Measurements from ENCODE around the gene ALDH3B2. TPM values are rescaled to one million over a fixed set of nuclear protein-coding genes. Genes with fewer than 3 reads are reported as not detected.
A peak's percentile ranks its signal among the peaks of the same experiment; 100 is the strongest.

The ALDH3B2 gene
- total RNA-seq, 1 experiment from 2014 or later: not detected

DNA sequence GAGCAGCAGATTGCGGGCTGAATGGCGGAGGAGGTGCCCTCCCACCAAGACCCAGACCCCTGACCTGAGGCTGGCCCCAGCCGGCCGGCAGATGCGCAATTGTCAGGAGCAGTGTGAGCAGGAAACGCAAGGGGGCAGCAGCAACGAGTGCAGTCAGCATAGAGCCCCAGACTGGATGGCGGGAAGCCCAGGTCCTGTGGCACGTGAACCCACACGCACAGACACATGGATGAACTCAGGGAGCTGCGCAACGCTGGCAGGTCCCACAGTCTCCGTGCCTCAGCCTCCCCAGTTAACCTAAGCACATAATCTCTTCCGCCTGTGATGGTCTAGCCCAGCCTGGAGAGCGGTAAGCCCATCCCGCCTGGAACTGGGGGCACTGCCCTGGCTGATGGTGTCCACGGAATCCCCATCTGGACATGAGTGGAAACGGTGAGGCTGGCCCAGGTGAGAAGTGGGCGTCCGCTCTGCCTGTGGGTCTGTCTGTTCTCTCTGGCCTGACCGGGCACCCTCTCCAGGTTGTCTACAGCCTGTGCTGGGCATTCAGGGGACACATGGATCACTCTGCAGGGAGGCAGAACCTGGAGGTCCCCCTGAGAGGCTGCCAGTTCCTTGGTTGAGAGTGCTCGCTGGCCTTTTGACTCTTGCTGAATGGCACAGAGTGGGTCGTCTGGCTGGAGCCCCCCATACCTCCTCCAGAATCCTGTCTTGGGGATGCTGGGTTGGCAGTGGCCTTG lies 34.2 kb downstream of the ALDH3B2 start:
- Histone ChIP-seq H2AK5ac (ENCODE audit: insufficient read length, low read length) (no peak overlapping the region), H2BK5ac (ENCODE audit: insufficient read length, low read length) (no peak overlapping the region), H4K91ac (ENCODE audit: insufficient read length, low read depth, low read length) (no peak overlapping the region), H3K23me2 (ENCODE audit: insufficient read length, low read depth, low read length, poor library complexity, severe bottlenecking) (no peaks in the 10 kb centered on the region), H3K9ac (ENCODE audit: extremely low read depth, insufficient read length, low read length) (no peak overlapping the region), H3K4me1 (ENCODE audit: insufficient read depth, low read length) (no peaks in the 10 kb centered on the region), H4K20me1 (ENCODE audit: control insufficient read depth, insufficient read depth, insufficient read length) (no peaks in the 10 kb centered on the region), H3K23ac (ENCODE audit: insufficient read length, low read depth, low read length) (no peak overlapping the region), H3K27me3 (ENCODE audit: insufficient read depth, low read length) (peaks cover 7% of the 10 kb centered on the region; the same call in 1 of the 2 replicates), H3K79me2 (ENCODE audit: insufficient read depth, low read length) (no peaks in the 10 kb centered on the region), H3K4me2 (ENCODE audit: insufficient read depth, insufficient read length, low read length) (no peak overlapping the region), H2BK12ac (ENCODE audit: insufficient read length, low read depth, low read length) (no peak overlapping the region), H3K14ac (ENCODE audit: insufficient read depth, low read length) (no peak overlapping the region; the same call in 1 of the 2 replicates), H4K5ac (ENCODE audit: insufficient read length, low read depth, low read length) (no peak overlapping the region), H3K4ac (ENCODE audit: low read depth, low read length) (no peak overlapping the region), H3K18ac (ENCODE audit: insufficient read length, low read depth, low read length) (no peak overlapping the region), H4K8ac (replicated peaks; ENCODE audit: insufficient read length, low read depth, low read length) (no peak overlapping the region), H3T11ph (ENCODE audit: low read length) (no peak overlapping the region), H3K56ac (ENCODE audit: insufficient read length, low read depth, low read length) (no peak overlapping the region), H3K9me3 (ENCODE audit: control insufficient read depth, low read depth, low read length) (no peaks in the 10 kb centered on the region), H2AFZ (ENCODE audit: low read length) (no peak overlapping the region), H3K27ac (ENCODE audit: insufficient read length, low read depth, low read length) (no peak overlapping the region), H2BK120ac (ENCODE audit: low read depth, low read length, poor library complexity, severe bottlenecking) (no peak overlapping the region), H2BK15ac (ENCODE audit: low read depth, low read length) (no peak overlapping the region), H2BK20ac (ENCODE audit: low read depth, low read length, poor library complexity, severe bottlenecking) (no peak overlapping the region), H3K79me1 (ENCODE audit: insufficient read depth, low read depth, low read length, poor library complexity, severe bottlenecking) (no peaks in the 10 kb centered on the region)
- H3K4me3 Mint-ChIP-seq: no peak overlapping the region
- peaks cover 52% of the 10 kb centered on the region for H3K27me3 Mint-ChIP-seq (ENCODE audit: low read depth)
- DNase-seq: peak; percentile 84
- H3K36me3 Mint-ChIP-seq (ENCODE audit: insufficient read depth in 1 of 3, low read depth in 3 of 3): no peaks in the 10 kb centered on the region; a peak in 1 of 7 replicates
- peak; percentile 84 for TF ChIP-seq CTCF (conservative IDR thresholded peaks at IDR 0.05)
- peaks cover 0 to 4% of the 10 kb centered on the region in 2 experiments; a peak in 2 of 5 replicates for H3K9me3 Mint-ChIP-seq
- no peak overlapping the region; a peak in 1 of 7 replicates for H3K27ac Mint-ChIP-seq
- peaks cover 6 to 9% of the 10 kb centered on the region in 2 experiments; a peak in 3 of 4 replicates for H3K4me1 Mint-ChIP-seq
- no CpG with 5 or more reads among the region's 23 CpGs for WGBS (ENCODE audit: extremely low coverage, insufficient read length, low lambda C conversion rate)
